HepG2 (cell line): ENCODE results near the gene ZDHHC18. TPM values are rescaled to one million over a fixed set of nuclear protein-coding genes. Genes with fewer than 3 reads are reported as not detected.

Source experiments
- ATAC-seq: fragments of 200-7000 bp; cut with Tn5 transposase; 3 replicates; pipeline ENCODE4 v1.9.1; 2020; ENCODE audit warnings: mild to moderate bottlenecking, moderate library complexity
- BruUV-seq: library from RNA; stranded (reverse); fragments of 400-500 nt; replicated peaks from 2 replicates; lab custom pipeline; 2021; lab: Mats Ljungman, UMichigan
- CTCF ChIA-PET: fragments of 300-600 bp; formaldehyde crosslinking; extraction: SDS; loops from one replicate; lab custom pipeline; 2021; ENCODE audit warnings: low total read pairs, inconsistent platforms, low intra/inter-chr PET ratio; lab: Yijun Ruan, JAX
- POLR2A ChIA-PET: fragments of 350-600 bp; sonication (Branson Sonifier 250); formaldehyde crosslinking; loops from one replicate; lab custom pipeline; 2020; ENCODE audit warnings: antibody characterized with exemption, inconsistent platforms; lab: Yijun Ruan, JAX
- DNase-seq: peaks from one replicate; pipeline ENCODE4 v3.0.0-alpha.2; 2015; ENCODE audit warnings: low spot score
- FAIRE-seq: peaks from 3 replicates; lab custom pipeline; 2011; peaks lifted over from hg19 to GRCh38; lab: Jason Lieb, UNC
- H2AFZ ChIP-seq: one replicate; pipeline ENCODE4 v1.6.1; 2011; ENCODE audit warnings: low read length, inconsistent platforms
- H3K27ac ChIP-seq: fragments of 300-600 bp; 3 replicates; pipeline ENCODE4 v1.8.0; 2011; ENCODE audit warnings: mixed run types, mild to moderate bottlenecking, mixed read lengths, low read length, inconsistent platforms; ENCODE audit not compliant: insufficient read depth; ENCODE audit errors: extremely low read length
- H3K27me3 ChIP-seq, 2 experiments: fragments of 200-600 bp in 1 of 2; 2 replicates in 1 of 2; 3 replicates in 1 of 2; pipeline versions ENCODE4 v1.6.0 to v1.8.0; 2011; ENCODE audit warnings: low read length in 2 of 2, mild to moderate bottlenecking in 2 of 2, moderate library complexity in 2 of 2, inconsistent platforms in 1 of 2; ENCODE audit not compliant: insufficient read depth in 2 of 2, control insufficient read depth in 1 of 2
- H3K36me3 ChIP-seq, 2 experiments: fragments of 200-600 bp in 1 of 2; replicated peaks in 1 of 2; 2 replicates in 1 of 2; 3 replicates in 1 of 2; pipeline versions ENCODE4 v1.5.1 to v1.8.0; 2011; ENCODE audit warnings: low read length in 2 of 2, inconsistent platforms in 1 of 2; ENCODE audit not compliant: insufficient read depth in 2 of 2, control insufficient read depth in 1 of 2
- H3K4me1 ChIP-seq: 2 replicates; pipeline ENCODE4 v1.5.1; 2012; ENCODE audit warnings: low read length, inconsistent platforms; ENCODE audit not compliant: insufficient read depth
- H3K4me2 ChIP-seq: 2 replicates; pipeline ENCODE4 v1.6.0; 2011; ENCODE audit warnings: low read depth, low read length, inconsistent platforms
- H3K4me3 ChIP-seq, 3 experiments: fragments of 200-600 bp in 1 of 3; sonication (generic), shearing (Covaris generic) in 1 of 3; replicated peaks in 1 of 3; 2 replicates each; pipeline ENCODE4 v1.5.1; 2011 to 2016; ENCODE audit warnings: low read length in 3 of 3, inconsistent platforms in 2 of 3, low read depth in 2 of 3, mild to moderate bottlenecking in 2 of 3, control low read depth in 1 of 3, mixed read lengths in 1 of 3; ENCODE audit not compliant: insufficient read depth in 1 of 3
- H3K79me2 ChIP-seq: one replicate; pipeline ENCODE4 v1.6.1; 2011; ENCODE audit warnings: low read length, inconsistent platforms; ENCODE audit not compliant: insufficient read depth
- H3K9ac ChIP-seq: 2 replicates; pipeline ENCODE4 v1.6.0; 2011; ENCODE audit warnings: mild to moderate bottlenecking, low read depth, low read length, inconsistent platforms; ENCODE audit not compliant: insufficient read depth
- H3K9me3 ChIP-seq: 2 replicates; pipeline ENCODE4 v1.5.1; 2012; ENCODE audit warnings: mild to moderate bottlenecking, low read length
- H4K20me1 ChIP-seq: 2 replicates; pipeline ENCODE4 v1.6.0; 2011; ENCODE audit warnings: inconsistent platforms, mild to moderate bottlenecking, low read length, moderate library complexity; ENCODE audit not compliant: insufficient read depth
- EED ChIP-seq: sonication (generic); formaldehyde crosslinking; IDR thresholded peaks from 2 replicates; pipeline ENCODE4 v1.5.0; 2020; ENCODE audit warnings: mild to moderate bottlenecking, missing genetic modification reagents
- FLYWCH1 ChIP-seq: sonication (generic); formaldehyde crosslinking; IDR thresholded peaks from 2 replicates; pipeline ENCODE4 v1.8.1; 2023; ENCODE audit warnings: mild to moderate bottlenecking, missing genetic modification reagents
- FOSL1 ChIP-seq: sonication (generic); formaldehyde crosslinking; IDR thresholded peaks from 2 replicates; pipeline ENCODE4 v1.9.0; 2021; ENCODE audit warnings: missing genetic modification reagents, borderline replicate concordance
- FOXA3 ChIP-seq: IDR thresholded peaks from 2 replicates; pipeline ENCODE4 v1.6.1; 2016; ENCODE audit warnings: missing genetic modification reagents, missing compliant biosample characterization
- FOXJ3 ChIP-seq: sonication (generic); formaldehyde crosslinking; IDR thresholded peaks from 2 replicates; pipeline ENCODE4 v1.4.0; 2020; ENCODE audit warnings: missing genetic modification reagents, mild to moderate bottlenecking, borderline replicate concordance
- GZF1 ChIP-seq: sonication (generic); formaldehyde crosslinking; IDR thresholded peaks from 2 replicates; pipeline ENCODE4 v1.5.1; 2020; ENCODE audit warnings: mild to moderate bottlenecking, missing genetic modification reagents
- JUND ChIP-seq: sonication (generic); formaldehyde crosslinking; IDR thresholded peaks from 2 replicates; pipeline ENCODE4 v1.8.0; 2022; ENCODE audit warnings: mild to moderate bottlenecking, missing genetic modification reagents
- KMT2A ChIP-seq: sonication (generic); formaldehyde crosslinking; IDR thresholded peaks from 2 replicates; pipeline ENCODE4 v1.4.0; 2020; ENCODE audit warnings: missing genetic modification reagents
- REXO4 ChIP-seq: sonication (generic); formaldehyde crosslinking; IDR thresholded peaks from 2 replicates; pipeline ENCODE4 v1.8.0; 2022; ENCODE audit warnings: missing genetic modification reagents, mild to moderate bottlenecking, borderline replicate concordance
- RFX5 ChIP-seq: IDR thresholded peaks from 2 replicates; pipeline ENCODE4 v1.6.1; 2011; ENCODE audit warnings: low read depth, low read length, improper control_type of control experiment
- RFXAP ChIP-seq: sonication (generic); formaldehyde crosslinking; IDR thresholded peaks from 2 replicates; pipeline ENCODE4 v1.4.0; 2020; ENCODE audit warnings: missing genetic modification reagents, borderline replicate concordance
- TBP ChIP-seq: sonication (generic); formaldehyde crosslinking; IDR thresholded peaks from 2 replicates; pipeline ENCODE4 v1.5.0; 2020; ENCODE audit warnings: missing genetic modification reagents
- ZKSCAN5 ChIP-seq: sonication (generic); formaldehyde crosslinking; IDR thresholded peaks from 2 replicates; pipeline ENCODE4 v1.5.1; 2020; ENCODE audit warnings: mild to moderate bottlenecking, missing genetic modification reagents
- ZNF446 ChIP-seq: sonication (generic); formaldehyde crosslinking; IDR thresholded peaks from 2 replicates; pipeline ENCODE4 v1.5.0; 2020; ENCODE audit warnings: mild to moderate bottlenecking, missing genetic modification reagents
- WGBS: methylation state at CpG from one replicate; pipeline ENCODE4 v1.1.6; 2017; ENCODE audit warnings: low lambda C conversion rate; 5-methylcytosine and 5-hydroxymethylcytosine counted together
- in situ Hi-C: cut with HindIII; loops from 2 replicates; pipeline ENCODE4 v1.10.0; 2017; ENCODE audit warnings: low pct_unique_long_range_greater_than_20kb; ENCODE audit not compliant: extremely low pct_ligation_motif_present
- intact Hi-C: fragments of 100-400 bp; cut with micrococcal nuclease; formaldehyde crosslinking; loops from one replicate; pipeline ENCODE4 v1.10.0; 2022; ENCODE audit not compliant: unreplicated experiment
- polyA plus RNA-seq, 8 experiments: library from polyadenylated mRNA; depleted of rRNA in 3 of 8; stranded (reverse) in 7 of 8; unstranded in 1 of 8; fragments of >200 nt; fragmentation: Illumina TruSeq in 4 of 8; extraction: Trizol in 4 of 8; gene quantifications; 2 replicates each; pipeline versions ENCODE4 v1.2.1 to v1.2.3, GENCODE V29; 2011 to 2016; ENCODE audit warnings: low read depth in 4 of 8, missing spikeins in 1 of 8, mixed read lengths in 1 of 8; ENCODE audit not compliant: insufficient read depth in 1 of 8
- total RNA-seq, 5 experiments: library from RNA; depleted of rRNA; stranded (reverse); fragments of >200 nt; fragmentation: Illumina TruSeq; extraction: Trizol; gene quantifications; 2 replicates each; pipeline ENCODE4 v1.2.3, GENCODE V29; 2016; ENCODE audit warnings: low read depth in 1 of 5
- TF ChIP-seq, protein P1 (sequence below): IDR thresholded peaks from 2 replicates; pipeline ENCODE4 v1.6.1; 2012; ENCODE audit warnings: low read length, improper control_type of control experiment
- TF ChIP-seq, protein P2 (sequence below): sonication (generic); formaldehyde crosslinking; IDR thresholded peaks from 2 replicates; pipeline ENCODE4 v1.8.1; 2023; ENCODE audit warnings: mild to moderate bottlenecking, missing genetic modification reagents
- TF ChIP-seq, protein P3 (sequence below): sonication (generic); formaldehyde crosslinking; IDR thresholded peaks from 2 replicates; pipeline ENCODE4 v1.4.0; 2020; ENCODE audit warnings: missing genetic modification reagents

The ZDHHC18 gene
- total and polyA plus RNA-seq, 2 of the 13 experiments (the other 11 are each of a cell fraction or from before 2014, with no cell fraction given): 13.2 to 35.3 TPM

DNA sequence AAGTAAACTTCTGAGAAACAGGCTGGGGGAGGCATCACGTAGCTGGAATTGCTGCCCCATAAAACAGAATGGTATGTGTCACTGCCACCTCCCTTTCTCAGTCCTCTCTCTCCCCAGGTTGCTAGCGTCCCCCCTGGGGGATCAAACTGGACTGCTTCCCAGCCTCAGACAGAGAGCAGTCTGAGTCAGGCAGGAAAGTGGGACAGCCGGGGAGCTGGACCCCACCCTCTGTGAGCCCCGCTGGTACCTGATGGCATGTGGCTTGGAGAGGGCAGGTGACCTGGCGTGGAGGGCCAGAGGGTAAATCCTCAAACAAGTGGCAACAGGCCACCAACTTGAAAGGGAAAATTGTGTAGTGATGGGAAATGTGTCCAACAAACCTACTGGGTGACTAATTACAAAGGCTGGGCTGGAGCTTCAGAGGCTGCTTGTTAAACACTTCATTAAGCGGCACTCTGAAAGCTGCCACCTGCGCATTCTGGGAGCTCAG is 35.4 kb downstream of the ZDHHC18 start:
- Histone ChIP-seq H3K36me3 (no peaks in the 10 kb centered on the region), H3K4me3 (0 out of 6 replicates have a peak overlapping the region, but pooled peaks of 1 of the 3 experiments have one; percentile 3), H2AFZ (no peak overlapping the region), H3K4me1 (peaks cover 47% of the 10 kb centered on the region), H3K9ac (no peak overlapping the region; the same call in 1 of the 2 replicates), H3K27ac (no peak overlapping the region), H3K27me3 (no peaks in the 10 kb centered on the region), H3K79me2 (no peaks in the 10 kb centered on the region), H4K20me1 (no peaks in the 10 kb centered on the region)
- WGBS: 45% methylated on average over 5 of the region's 7 CpGs
- CTCF ChIA-PET: interaction anchor here (1.1 kb wide), 1 partner anchor 16 kb away, joined by 4 read pairs; no protein-coding TSS in a partner anchor
- FAIRE-seq (no peak), ATAC-seq (no peak)
- POLR2A ChIA-PET: interaction anchor here (0.8 kb wide), 2 partner anchors 23 to 52 kb away, joined by 3 read pairs; partner anchors contain the start of gene NR0B2
- BruUV-seq: no TSS peak
- no peak for TF ChIP-seq GZF1 (CRISPR knock-in tag)
- no peak for TF ChIP-seq FOXA3
- no peak for TF ChIP-seq FOSL1 (CRISPR knock-in tag)
- no peak for TF ChIP-seq ZNF446 (CRISPR knock-in tag)
- no peak for TF ChIP-seq RFX5
- TF ChIP-seq EED (CRISPR knock-in tag): no peak
- TF ChIP-seq, protein P1, sequence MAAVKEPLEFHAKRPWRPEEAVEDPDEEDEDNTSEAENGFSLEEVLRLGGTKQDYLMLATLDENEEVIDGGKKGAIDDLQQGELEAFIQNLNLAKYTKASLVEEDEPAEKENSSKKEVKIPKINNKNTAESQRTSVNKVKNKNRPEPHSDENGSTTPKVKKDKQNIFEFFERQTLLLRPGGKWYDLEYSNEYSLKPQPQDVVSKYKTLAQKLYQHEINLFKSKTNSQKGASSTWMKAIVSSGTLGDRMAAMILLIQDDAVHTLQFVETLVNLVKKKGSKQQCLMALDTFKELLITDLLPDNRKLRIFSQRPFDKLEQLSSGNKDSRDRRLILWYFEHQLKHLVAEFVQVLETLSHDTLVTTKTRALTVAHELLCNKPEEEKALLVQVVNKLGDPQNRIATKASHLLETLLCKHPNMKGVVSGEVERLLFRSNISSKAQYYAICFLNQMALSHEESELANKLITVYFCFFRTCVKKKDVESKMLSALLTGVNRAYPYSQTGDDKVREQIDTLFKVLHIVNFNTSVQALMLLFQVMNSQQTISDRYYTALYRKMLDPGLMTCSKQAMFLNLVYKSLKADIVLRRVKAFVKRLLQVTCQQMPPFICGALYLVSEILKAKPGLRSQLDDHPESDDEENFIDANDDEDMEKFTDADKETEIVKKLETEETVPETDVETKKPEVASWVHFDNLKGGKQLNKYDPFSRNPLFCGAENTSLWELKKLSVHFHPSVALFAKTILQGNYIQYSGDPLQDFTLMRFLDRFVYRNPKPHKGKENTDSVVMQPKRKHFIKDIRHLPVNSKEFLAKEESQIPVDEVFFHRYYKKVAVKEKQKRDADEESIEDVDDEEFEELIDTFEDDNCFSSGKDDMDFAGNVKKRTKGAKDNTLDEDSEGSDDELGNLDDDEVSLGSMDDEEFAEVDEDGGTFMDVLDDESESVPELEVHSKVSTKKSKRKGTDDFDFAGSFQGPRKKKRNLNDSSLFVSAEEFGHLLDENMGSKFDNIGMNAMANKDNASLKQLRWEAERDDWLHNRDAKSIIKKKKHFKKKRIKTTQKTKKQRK: no peak
- no peak for TF ChIP-seq TBP (CRISPR knock-in tag)
- no peak for TF ChIP-seq FOXJ3 (CRISPR knock-in tag)
- TF ChIP-seq FLYWCH1 (CRISPR knock-in tag): no peak
- no peak for TF ChIP-seq ZKSCAN5 (CRISPR knock-in tag)
- TF ChIP-seq REXO4 (CRISPR knock-in tag): no peak
- no peak for TF ChIP-seq KMT2A (CRISPR knock-in tag)
- TF ChIP-seq, protein P2, sequence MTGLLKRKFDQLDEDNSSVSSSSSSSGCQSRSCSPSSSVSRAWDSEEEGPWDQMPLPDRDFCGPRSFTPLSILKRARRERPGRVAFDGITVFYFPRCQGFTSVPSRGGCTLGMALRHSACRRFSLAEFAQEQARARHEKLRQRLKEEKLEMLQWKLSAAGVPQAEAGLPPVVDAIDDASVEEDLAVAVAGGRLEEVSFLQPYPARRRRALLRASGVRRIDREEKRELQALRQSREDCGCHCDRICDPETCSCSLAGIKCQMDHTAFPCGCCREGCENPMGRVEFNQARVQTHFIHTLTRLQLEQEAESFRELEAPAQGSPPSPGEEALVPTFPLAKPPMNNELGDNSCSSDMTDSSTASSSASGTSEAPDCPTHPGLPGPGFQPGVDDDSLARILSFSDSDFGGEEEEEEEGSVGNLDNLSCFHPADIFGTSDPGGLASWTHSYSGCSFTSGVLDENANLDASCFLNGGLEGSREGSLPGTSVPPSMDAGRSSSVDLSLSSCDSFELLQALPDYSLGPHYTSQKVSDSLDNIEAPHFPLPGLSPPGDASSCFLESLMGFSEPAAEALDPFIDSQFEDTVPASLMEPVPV (CRISPR knock-in tag): no peak
- TF ChIP-seq, protein P3, sequence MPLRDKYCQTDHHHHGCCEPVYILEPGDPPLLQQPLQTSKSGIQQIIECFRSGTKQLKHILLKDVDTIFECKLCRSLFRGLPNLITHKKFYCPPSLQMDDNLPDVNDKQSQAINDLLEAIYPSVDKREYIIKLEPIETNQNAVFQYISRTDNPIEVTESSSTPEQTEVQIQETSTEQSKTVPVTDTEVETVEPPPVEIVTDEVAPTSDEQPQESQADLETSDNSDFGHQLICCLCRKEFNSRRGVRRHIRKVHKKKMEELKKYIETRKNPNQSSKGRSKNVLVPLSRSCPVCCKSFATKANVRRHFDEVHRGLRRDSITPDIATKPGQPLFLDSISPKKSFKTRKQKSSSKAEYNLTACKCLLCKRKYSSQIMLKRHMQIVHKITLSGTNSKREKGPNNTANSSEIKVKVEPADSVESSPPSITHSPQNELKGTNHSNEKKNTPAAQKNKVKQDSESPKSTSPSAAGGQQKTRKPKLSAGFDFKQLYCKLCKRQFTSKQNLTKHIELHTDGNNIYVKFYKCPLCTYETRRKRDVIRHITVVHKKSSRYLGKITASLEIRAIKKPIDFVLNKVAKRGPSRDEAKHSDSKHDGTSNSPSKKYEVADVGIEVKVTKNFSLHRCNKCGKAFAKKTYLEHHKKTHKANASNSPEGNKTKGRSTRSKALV (CRISPR knock-in tag): no peak
- TF ChIP-seq JUND (CRISPR knock-in tag): no peak
- TF ChIP-seq RFXAP (CRISPR knock-in tag): no peak
- TF ChIP-seq, all 625 proteins: peak for 0
- Histone ChIP-seq H3K4me2 (peak overlapping the region; percentile 99), H3K9me3 (no peaks in the 10 kb centered on the region)
- intact Hi-C loops (no loop called here), in situ Hi-C loops (no loop called here)
- no peak for DNase-seq
